Head of caudate nucleus (tissue), 42 donors: Measurements from ENCODE around the gene CDKAL1.
"Not testable (repeated sequence)": the region's sequence is repeated elsewhere in the genome, so short reads cannot be mapped to it uniquely, and the experiment has no call there.

Experiments
- DNase-seq, 42 donors: peaks; one replicate each; pipeline versions ENCODE4 v3.0.0 to v3.0.0-alpha.2; 2020 to 2021; ENCODE audit warnings: mixed read lengths in 7 of 42
- intact Hi-C: fragments of 100-400 bp; cut with DNase I; formaldehyde crosslinking; loops from one replicate; pipeline ENCODE4 v1.15.0; 2022

Gene CDKAL1

DNA sequence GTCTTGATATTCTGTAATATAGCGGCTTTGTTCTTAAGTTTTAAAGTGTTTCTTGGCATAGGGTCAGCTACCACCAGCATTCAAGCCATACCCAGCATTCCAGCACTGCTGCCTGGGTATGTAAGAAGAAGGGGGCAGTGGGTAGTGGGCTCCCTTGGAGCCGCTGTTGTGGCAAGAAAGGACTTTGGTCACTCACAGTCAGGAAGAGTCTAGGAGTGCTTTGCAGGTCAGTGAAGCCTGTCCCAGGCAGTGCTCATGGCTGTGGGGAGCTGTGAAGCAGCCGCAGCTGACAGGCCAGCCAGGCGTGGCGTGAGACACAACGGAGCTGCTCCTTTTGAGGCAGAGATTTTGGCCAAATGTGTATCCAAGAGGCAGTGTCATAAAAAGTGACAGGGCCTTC lies 512.0 kb downstream of the CDKAL1 start:
- intact Hi-C loops, result no loop called here
- DNase-seq, result no peak

DNA sequence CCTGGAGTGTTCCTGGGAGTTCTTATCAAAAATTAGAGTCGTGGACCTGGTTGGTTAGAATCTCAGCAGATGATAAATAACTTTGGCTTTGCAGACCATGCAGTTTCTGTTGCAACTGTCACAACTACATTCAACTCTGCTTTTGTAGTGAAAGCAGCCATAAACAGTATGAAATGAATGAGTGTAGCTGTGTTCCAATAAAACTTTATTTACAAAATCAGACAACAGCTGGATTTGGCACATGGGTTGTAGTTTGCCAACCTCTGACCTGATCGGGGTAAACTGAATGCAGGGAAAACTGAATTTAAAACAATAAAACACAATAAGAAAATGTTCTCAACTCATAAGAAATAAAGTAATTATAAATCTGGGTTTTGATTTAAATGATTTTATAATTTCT lies 513.8 kb downstream of the CDKAL1 start:
- no peak for DNase-seq
- intact Hi-C loops, result no loop called here

DNA sequence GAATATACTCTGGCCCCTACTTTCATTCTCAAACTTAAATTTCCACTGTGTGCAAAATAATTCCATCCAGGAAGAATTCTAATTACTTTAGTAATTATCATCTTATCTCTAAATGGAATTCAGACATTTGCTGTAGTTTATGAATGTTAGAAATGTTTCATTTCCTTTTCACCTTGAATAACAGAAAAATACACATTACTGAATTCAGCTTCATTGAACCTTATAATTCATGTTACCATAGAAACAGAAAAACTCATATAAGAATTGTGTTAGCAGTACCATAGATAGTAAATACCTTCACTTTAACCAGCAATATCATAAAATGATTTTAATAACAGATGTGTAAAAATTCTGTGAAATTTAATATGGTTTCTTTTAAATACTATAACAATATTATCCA lies 514.9 kb downstream of the CDKAL1 start:
- intact Hi-C loops, result no loop called here
- DNase-seq, result no peak

DNA sequence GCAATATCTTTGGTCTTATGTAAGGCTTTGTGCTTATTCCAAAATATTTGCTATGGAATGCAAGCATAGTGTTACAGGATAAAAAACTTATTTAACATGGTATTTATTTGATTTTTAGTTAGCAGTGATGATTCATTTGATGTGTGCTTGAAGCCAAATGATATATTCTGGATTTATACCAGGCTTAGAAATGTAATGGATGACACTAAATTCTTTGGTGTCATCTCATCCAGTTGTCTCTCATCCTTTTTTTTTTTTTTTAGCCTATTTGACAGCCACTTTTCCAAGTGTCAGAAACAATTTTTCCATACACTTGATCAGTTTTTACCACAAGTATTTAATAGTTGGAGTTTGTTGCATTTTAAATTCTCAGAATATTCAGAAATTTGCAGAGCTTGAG lies 515.3 kb downstream of the CDKAL1 start:
- no peak for DNase-seq
- intact Hi-C loops, result no loop called here

DNA sequence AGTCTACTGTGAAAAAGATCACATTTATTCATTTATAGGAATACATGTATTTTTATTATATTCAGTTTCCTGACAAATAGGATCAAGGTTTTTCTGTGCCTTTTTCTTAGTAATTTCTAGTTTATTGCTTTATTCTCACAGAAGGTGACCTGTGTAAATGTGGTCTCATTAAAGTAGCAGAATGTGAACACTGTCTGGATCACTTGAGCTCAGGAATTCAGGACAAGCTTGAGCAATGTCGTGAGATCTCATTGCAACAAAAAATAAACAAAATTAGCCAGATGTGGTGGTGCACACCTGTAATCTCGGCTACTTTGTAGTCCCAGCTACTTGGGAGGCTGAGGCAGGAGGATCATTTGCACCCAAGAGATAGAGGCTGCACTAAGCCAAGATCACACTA lies 516.7 kb downstream of the CDKAL1 start:
- intact Hi-C loops, result no loop called here
- DNase-seq, result no peak

DNA sequence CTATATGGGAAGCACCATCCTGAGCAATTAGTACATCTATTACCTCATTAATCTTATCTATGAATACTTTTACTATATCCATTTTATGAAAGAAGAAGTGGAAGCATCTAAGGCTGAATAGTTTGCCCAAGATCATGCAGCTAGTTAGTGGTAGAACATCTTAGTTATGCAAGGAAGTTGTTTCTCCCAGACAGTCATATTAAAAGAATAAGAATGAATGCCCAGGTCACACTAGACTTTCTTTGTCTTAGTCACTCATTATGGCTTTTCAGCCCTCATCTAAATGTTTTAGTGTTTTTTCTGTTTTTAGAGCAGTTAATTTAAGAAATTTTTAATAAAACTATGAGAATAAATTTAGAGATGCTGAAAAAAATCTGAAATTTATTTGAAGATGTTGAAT lies 517.5 kb downstream of the CDKAL1 start:
- DNase-seq, result no peak
- intact Hi-C loops, result no loop called here

DNA sequence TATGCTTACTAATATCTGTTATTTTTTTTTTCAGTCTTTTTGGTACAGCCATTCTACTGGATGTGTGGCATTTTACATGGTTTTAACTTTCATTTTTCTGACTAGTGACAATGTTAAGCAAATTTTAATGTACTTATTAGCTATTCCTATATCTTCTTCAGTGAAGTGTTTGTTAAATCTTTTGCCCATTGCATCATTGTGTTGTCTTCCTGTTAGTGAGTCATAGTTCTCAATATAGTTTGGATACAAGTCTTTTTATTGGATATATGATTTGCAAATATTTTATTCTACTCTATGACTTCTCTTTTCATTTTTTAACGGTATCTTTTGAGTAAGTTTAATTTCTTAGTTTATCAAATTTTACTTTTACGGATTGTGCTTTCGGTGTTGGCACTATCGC lies 519.4 kb downstream of the CDKAL1 start:
- intact Hi-C loops, result no loop called here
- DNase-seq, result no peak

DNA sequence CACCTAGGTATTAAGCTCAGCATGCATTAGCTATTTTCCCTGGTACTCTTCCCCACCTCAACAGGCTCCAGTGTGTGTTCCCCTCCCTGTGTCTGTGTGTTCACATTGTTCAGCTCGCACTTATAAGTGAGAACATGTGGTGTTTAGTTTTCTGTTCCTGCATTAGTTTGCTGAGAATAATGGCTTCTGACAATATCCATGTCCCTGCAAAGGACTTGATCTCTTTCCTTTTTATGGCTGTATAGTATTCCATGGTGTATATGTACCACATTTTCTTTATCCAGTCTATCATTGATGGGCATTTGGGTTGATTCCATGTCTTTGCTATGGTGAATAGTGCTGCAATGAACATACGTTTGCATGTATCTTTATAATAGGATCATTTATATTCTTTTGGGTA lies 521.2 kb downstream of the CDKAL1 start:
- intact Hi-C loops, DNase-seq: not testable (repeated sequence)

DNA sequence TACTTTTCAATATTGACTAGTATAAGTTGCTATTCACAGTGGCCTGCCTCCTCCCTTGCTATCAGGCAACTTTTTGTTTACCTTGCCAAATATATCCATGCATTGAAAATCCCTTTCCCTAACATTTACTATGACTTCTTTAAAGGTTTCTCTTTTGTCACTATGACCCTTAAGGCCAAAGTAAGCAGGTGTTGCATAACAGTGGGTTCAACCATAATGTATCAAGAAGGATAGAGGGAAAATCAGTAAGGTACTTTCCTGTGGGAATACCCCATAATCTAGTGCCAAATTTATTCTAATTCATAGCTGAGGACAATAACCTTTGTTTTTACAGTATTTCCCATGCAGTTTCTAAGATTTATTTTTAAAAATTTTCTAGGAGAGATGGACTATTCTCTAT lies 527.6 kb downstream of the CDKAL1 start:
- no peak for DNase-seq
- intact Hi-C loops, result no loop called here

DNA sequence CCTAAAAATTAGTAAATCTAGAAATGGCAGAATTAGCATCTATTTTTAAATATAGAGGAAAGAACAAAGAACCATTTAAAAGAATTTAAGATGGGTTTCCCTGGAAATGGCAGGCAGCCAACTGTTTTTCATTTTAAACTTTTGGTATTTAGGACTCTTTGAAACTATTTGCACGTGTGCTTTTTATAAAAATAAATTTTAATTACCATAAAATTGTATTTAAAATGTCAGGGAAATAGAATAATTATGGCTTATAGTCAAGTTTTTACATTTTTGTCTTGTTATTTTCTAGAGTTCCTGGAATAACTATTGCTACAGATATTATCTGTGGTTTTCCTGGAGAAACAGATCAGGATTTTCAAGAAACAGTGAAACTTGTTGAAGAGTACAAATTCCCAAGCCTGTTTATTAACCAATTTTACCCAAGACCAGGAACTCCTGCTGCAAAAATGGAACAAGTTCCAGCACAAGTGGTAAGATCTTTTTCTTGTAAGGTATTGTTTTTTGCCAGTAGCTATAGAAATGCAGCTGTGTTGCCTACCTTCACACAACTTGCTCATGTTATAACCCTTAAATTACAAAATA lies 530.6 kb downstream of the CDKAL1 start:
- intact Hi-C loops, result no loop called here
- no peak for DNase-seq

DNA sequence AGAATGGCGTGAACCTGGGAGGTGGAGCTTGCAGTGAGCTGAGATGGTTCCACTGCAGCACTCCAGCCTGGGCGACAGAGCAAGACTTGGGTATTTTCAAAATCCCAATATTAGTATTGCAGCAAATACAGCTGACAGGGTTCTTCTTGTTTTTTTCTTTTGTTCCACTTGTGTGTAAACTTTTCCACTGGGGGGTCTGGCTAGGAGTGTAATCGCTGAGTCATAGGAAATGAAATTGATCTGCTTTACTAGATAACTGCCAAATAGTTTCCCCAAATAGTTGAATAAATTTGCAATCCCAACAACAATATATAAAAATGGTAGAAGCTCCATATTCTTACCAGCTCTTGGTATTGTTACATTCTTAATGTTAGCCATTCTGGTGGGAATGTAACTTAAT lies 533.3 kb downstream of the CDKAL1 start:
- intact Hi-C loops, result no loop called here
- no peak for DNase-seq

DNA sequence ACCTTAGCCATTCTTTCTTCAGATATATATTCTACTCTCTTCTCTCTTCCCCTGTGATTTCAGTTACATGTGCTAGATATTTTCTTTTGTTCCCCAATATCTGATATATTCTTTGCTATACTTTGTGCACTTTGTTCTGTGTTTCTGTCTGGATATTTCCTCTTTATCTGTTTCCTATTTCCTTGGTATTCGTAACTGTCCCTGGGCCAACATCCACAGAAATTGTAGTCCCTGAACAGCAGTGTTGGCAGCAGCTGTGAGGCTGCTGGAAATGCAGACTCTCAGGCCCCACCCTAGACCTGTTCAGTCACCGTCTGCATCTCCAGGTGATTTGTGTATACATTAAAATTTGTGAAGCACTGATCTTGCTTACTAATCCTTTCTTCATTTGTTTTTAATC lies 536.4 kb downstream of the CDKAL1 start:
- intact Hi-C loops, result no loop called here
- no peak for DNase-seq

DNA sequence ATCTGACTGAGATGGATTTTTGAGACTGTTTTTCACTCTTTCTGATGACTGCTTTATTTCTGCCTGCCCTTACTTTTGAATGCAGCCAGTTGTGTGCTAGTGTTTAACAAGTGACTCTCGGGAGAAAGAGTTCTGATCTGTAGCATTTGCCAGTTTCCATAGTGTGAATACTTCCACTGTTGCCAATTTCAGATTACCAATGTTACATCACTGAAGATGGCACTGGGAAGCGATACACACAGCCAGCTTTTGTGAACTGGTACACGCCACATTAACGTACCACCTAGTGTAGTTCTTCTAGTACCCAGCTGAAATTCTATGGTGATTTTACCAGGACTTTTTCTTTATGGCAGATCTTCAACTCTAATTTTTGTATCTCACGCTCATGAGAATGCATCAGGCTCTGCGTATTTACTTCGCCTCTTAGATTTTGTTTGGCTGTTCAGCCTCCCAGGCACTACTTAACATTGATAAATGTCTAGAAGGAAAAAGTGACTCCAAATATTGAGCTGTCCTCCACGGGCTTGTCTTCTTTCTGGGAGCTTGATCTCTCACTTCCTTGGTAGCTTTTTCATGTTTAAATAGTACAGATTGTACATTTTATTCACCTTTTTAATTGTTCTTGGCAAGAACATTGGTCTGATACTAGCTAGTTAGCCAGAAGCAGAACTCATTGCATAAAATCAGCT lies 537.7 kb downstream of the CDKAL1 start:
- intact Hi-C loops, result no loop called here
- no peak for DNase-seq

DNA sequence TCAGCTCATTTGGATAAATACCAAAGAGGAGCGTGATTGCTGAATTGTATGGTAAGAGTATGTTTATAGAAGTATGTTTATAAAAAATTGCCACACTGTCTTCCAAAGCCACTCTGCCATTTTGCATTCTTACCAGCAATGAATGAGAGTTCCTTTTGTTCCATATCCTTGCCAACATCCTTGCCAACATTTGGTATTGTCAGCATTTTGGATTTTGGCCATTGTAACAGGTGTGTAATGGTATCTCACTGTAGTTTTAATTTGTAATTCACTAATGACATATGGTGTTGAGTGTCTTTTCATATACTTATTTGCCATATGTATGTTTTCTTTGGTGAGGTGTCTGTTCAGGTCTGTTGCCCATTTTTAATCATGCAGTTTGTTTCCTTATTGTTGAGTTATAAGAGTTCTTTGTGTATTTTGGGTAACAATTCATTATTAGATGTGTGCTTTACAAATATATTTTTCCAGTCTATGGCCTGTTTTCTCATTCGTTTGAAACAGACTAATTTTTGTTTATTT lies 539.1 kb downstream of the CDKAL1 start:
- intact Hi-C loops, result no loop called here
- DNase-seq, result no peak

DNA sequence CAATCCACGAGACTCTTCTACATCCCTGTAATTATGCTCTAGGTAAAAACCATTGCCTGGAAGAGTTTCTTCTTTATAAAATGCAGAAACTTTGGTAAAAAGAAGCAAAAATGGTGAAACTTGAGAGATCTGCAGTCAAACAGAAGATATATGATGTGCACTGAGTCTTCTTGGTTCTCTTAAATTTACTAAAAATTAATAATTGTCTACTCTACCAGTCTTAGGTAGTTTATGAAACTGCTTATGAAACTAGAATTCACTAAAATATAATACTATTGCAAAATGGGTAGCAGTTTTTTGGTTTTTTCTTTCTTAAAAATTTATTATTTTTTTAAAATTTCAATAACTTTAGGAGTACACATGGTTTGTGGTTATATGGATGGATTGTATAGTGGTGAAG lies 540.2 kb downstream of the CDKAL1 start:
- DNase-seq, result no peak
- intact Hi-C loops, result no loop called here

DNA sequence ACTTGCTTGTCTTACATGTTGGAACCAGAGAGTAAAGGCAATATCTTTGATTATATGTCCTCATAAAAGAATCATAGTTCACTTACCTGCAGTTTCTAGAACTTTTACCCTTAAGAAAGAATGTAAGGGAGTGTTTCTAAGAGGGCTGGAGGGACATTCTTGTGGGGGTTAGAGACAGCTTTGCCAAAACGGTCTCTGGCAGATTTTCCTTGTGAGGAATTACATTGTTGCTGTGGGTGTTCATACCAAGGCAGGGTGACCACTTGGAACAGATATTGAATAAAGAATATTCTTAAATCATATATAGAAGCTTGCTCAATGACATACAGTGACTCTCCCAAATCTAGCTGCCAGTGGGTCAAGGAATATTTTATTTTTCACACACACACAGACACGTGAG lies 541.7 kb downstream of the CDKAL1 start:
- intact Hi-C loops, result no loop called here
- no peak for DNase-seq

DNA sequence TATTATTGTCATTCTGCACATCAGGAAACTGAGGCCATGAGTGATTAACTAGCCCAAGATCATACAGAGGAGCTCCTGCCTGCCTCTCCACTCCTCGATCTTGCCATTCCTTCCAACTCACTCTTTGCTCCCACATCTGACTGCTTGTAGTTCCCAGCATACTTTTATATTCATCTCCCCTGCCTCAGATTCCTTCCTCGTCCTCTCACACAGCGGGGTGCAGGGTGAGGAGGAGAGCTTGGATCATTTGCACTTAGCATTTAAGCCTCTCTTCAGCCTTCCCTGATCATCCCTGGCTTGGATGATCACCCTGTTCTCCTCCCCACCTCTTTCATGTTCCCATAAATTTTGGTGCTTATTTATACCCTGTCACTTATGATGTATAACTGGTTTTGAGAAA lies 544.2 kb downstream of the CDKAL1 start:
- DNase-seq, result peak in 1 of 42 donors; percentile 4
- intact Hi-C loops, result no loop called here

DNA sequence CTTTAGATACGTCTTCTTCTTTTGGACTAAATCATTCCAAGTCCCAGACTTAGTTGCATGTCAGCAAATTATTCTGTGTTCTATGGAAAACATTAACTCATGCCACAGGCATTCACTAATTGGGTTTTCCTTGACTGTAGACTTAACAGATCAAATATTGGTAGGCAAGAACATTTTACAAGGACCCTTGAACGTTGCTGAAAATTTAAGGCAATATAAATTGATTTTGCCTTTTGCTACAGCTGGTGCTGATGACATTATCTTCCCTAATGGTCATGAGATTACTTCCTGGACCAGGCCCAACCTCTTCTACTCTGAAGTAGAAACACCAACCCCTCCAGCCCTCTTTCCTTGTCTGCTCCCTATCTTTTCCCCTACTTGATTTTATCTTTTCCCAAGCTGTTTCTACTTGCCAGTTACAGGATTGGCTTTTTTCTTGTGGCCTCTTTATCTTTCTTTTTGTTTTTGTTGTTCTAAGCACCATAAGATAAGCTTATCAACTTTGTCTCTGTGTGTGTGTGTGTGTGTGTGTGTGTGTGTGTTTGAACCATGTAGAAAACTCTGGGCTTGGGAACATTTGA lies 545.3 kb downstream of the CDKAL1 start:
- DNase-seq, result no peak
- intact Hi-C loops, result no loop called here

DNA sequence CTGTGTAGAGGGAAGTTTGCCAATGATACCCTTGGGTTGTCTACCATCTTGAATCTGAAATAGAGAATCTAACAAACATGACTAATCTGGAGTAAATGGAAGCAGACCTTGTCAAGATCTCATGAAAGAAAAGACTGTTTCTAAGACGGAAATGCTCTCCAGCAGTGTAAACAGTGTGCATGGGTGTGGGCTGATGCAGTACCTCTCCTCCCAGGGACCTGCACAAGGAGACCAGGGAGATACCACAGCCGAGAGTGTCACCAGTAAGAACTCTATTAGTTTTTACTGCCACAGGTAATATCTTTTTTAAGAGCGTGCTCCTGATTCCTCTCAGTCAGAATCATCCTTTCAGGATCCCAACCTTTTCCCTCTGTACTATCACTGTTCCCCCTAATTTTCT lies 546.0 kb downstream of the CDKAL1 start:
- DNase-seq, result no peak
- intact Hi-C loops, result no loop called here

DNA sequence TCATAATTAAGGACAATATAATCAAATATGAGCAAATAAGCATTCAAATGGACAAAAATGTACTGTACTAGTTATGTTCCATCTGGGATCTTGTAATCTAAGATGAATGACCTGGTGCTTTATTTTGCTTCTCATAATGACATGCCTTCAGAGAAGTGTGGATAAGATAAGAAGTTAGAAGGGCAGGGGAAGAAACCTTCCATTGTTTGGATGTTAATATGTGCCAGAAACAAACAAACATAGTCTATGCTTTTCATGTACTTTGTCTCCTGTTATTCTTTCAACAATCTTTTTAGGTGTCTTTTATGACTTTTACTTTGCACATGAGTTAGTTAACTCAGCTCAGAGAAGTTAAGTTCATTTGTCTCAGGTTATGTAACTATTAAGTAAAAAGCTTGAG lies 547.8 kb downstream of the CDKAL1 start:
- intact Hi-C loops, result no loop called here
- DNase-seq, result no peak

DNA sequence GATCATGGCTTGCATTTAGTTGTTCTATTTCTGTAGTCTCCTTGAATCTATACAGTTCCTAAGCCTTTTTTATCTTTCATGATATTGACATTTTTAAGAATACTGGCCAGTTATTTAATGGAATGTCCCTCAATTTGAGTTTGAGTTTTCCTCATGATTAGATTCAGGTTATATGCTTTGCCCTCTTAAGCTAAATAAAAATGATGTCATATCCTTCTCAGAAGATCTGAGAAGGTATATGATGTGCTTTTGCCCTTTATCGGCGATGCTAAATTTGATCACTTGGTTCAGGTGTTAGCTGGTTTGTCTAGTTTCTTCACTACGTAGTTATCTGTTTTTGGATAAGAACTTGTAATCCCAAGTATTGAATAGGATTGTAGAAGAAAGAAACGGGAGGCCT lies 549.5 kb downstream of the CDKAL1 start:
- intact Hi-C loops, result no loop called here
- no peak for DNase-seq
